Type B pancreatic cell (in vitro differentiated cells): ENCODE data around the gene SPINT1. TPM values are rescaled to one million over a fixed set of nuclear protein-coding genes. Genes with fewer than 3 reads are reported as not detected.

Experiments
- DNase-seq: peaks from one replicate; pipeline ENCODE4 v3.0.0; 2021; ENCODE audit warnings: mixed read lengths; ENCODE audit not compliant: unreplicated experiment; ENCODE audit errors: extremely low spot score
- H3K27ac Mint-ChIP-seq: 2 replicates; pipeline ENCODE4 v1.8.0; 2021; ENCODE audit warnings: mild to moderate bottlenecking, mixed read lengths
- H3K27me3 Mint-ChIP-seq: 2 replicates; pipeline ENCODE4 v1.8.0; 2021; ENCODE audit warnings: mixed read lengths
- H3K36me3 Mint-ChIP-seq: 2 replicates; pipeline ENCODE4 v1.8.0; 2021; ENCODE audit warnings: mixed read lengths
- H3K4me1 Mint-ChIP-seq: one replicate; pipeline ENCODE4 v1.8.0; 2021; ENCODE audit warnings: mixed read lengths; ENCODE audit not compliant: unreplicated experiment
- H3K4me3 Mint-ChIP-seq: 2 replicates; pipeline ENCODE4 v1.8.0; 2021; ENCODE audit warnings: mild to moderate bottlenecking, mixed read lengths
- H3K9me3 Mint-ChIP-seq: 2 replicates; pipeline ENCODE4 v1.8.0; 2021; ENCODE audit warnings: mixed read lengths
- CTCF ChIP-seq: fragments of 200-600 bp; sonication (generic); conservative IDR thresholded peaks from 2 replicates; pipeline ENCODE4 v1.5.0; 2021; ENCODE audit warnings: antibody characterized with exemption, mild to moderate bottlenecking
- total RNA-seq: library from RNA; stranded (reverse); gene quantifications from 2 replicates; pipeline ENCODE4 v1.2.1, GENCODE V29; 2021; ENCODE audit warnings: low replicate concordance

Gene SPINT1
- total RNA-seq, 1 donor from 2014 or later = 156 TPM

- Mint-ChIP-seq H3K27ac (no peak overlapping the region), H3K4me1 (no peaks in the 10 kb centered on the region), H3K27me3 (no peaks in the 10 kb centered on the region), H3K36me3 (peaks cover 7% of the 10 kb centered on the region), H3K4me3 (no peak overlapping the region), H3K9me3 (no peaks in the 10 kb centered on the region)
- TF ChIP-seq CTCF = no peak
- DNase-seq = no peak
Observed at GRCh38 chr15:40831861-40832260, 12.0 kb upstream of the SPINT1 start.

- Mint-ChIP-seq H3K4me3 (no peak overlapping the region), H3K36me3 (peaks cover 7% of the 10 kb centered on the region), H3K27me3 (no peaks in the 10 kb centered on the region), H3K4me1 (no peaks in the 10 kb centered on the region), H3K27ac (no peak overlapping the region), H3K9me3 (no peaks in the 10 kb centered on the region)
- DNase-seq = no peak
- no peak for TF ChIP-seq CTCF
Observed at GRCh38 chr15:40832903-40833302, 10.9 kb upstream of the SPINT1 start.

- Mint-ChIP-seq H3K4me3 (no peak overlapping the region), H3K36me3 (peaks cover 7% of the 10 kb centered on the region), H3K4me1 (no peaks in the 10 kb centered on the region), H3K9me3 (no peaks in the 10 kb centered on the region), H3K27ac (no peak overlapping the region), H3K27me3 (peaks cover 5% of the 10 kb centered on the region)
- no peak for TF ChIP-seq CTCF
- DNase-seq = no peak
Observed at GRCh38 chr15:40836020-40836419, 7.8 kb upstream of the SPINT1 start.

- DNase-seq = no peak
- Mint-ChIP-seq H3K9me3 (no peaks in the 10 kb centered on the region), H3K4me1 (no peaks in the 10 kb centered on the region), H3K4me3 (no peak overlapping the region), H3K27me3 (peaks cover 28% of the 10 kb centered on the region), H3K27ac (no peak overlapping the region), H3K36me3 (no peaks in the 10 kb centered on the region)
- TF ChIP-seq CTCF = no peak
Observed at GRCh38 chr15:40838756-40839155, 5.1 kb upstream of the SPINT1 start.

- Mint-ChIP-seq H3K27ac (no peak overlapping the region), H3K4me1 (no peaks in the 10 kb centered on the region), H3K9me3 (no peaks in the 10 kb centered on the region), H3K4me3 (no peak overlapping the region), H3K36me3 (peaks cover 7% of the 10 kb centered on the region), H3K27me3 (peaks cover 46% of the 10 kb centered on the region)
- no peak for DNase-seq
- no peak for TF ChIP-seq CTCF
Observed at GRCh38 chr15:40841741-40842140, 2.1 kb upstream of the SPINT1 start.
